Measurements from ENCODE around the gene TMTC2.

The TMTC2 gene

DNA sequence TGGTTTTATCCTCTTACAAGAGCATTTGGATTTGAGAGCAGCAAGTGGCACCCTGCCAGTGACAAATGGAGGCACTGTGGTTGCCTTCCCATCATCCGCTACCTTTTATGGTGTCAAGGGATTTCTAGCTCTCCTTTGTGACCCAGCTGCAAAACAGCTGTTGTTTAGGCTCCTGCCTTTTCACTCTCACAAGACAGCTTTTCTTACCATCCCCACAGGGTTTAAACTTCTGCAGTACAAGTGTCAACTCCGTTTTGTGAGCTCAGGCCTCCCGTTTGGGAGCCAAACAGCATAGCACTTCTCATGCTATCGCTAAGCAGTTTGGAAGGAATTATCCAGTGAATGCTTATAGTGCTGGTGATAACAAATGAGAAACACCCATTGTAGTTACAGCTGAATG, 331.4 kb downstream of the TMTC2 start:
- no peak for DNase-seq

DNA sequence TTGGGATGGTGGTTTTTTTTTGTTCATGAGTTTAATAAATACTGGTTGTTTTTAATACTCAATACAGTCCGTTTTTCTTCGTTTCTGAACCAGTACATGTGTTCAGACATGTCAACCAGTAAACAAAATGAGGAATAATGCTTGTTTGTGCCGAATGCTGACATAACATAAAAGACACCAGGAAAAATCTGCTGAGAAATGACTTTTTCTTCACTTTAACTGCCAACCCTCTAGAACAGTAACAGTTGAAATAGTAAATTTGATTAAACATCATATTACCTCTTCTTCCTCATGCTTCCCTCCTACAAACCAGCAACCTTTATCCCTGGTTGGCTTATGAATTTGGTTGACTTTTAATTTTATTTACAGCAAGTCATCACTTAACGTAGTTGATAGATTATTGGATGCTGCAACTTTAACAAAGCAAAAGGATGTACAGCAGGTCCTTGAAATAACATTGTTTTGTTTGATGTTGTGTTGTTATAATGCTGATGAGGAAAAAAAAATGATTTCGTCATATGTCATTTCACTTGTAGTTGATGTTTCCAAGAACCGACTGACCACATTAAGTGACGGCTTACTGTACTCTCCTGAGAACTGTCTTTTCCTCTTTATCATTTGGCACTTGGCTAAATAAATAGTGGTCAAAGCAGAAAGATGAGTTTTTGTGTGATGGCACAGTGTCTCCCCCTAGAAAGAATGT, 340.5 kb downstream of the TMTC2 start:
- DNase-seq: no peak

DNA sequence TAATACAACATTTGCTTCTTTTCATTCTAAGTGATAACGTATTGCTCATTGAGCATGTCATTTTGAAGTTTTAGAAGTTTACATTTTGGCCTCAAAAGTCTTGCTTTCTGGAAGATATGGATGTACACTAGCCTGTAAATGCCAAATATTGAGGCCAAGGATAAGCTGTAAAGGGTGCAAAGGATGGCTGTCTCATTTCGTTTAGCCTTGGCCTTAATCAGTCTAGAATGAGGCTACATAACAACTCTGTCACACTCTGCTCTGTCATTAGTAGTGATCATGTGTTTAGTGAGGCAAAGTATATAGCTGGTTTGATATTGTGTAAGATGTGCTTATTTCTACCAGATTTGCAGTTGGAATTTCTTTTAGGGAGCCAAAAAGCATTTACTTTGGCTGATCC, 344.5 kb downstream of the TMTC2 start:
- no peak for DNase-seq

DNA sequence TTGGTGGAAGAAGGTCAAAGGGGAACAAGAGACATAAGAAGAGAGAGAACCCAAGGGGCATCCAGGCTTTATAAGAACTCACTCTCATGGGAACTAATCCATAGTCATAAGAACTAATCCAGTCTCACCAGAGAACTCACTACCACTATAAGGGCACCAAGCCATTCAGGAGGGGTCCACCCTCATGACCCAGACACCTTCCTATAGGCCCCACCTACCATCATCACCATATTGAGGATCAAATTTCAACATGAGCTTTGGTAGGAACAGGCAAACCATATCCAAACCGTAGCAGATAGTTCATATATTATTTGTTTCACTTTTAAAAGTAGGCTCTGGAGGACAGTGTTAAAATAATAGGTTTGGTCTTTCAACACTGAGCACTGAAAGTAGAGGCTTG, 350.1 kb downstream of the TMTC2 start:
- DNase-seq: no peak

DNA sequence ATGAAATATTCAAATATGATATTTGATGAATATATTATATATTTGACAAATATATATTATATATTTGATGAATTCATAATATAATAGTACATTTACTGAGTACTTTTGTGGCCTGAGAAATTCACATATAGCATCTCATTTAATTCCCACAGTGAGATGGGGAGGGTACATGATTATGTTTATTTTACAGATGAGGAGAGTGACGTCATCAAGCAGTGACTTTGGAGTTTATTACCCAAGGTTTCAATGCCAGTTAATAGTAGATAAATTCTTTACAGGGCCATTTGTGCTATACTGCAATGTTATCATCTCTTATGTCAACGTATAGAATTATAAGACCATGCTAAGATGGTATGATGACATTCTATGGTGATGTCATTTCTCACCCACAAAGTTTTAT, 352.7 kb downstream of the TMTC2 start:
- DNase-seq: no peak

DNA sequence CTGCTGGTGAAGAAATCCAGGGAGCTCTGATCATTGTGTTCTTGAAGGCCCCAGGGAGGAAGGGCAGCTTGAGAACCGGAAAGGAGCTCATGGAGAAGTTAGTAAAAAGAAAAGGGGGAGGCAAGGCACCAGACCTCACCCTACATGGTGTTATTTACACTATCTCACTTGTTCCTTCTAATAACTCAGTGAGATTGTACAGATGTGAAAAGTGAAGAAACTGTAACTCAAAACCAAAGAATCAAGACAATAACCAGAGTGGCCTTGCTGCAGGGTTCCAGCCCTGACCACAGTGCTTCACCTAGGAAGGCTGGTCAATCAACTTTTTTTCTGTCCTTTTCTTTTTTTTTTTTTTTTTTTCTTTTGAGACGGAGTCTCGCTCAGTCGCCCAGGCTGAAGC, 353.6 kb downstream of the TMTC2 start:
- DNase-seq: no peak

DNA sequence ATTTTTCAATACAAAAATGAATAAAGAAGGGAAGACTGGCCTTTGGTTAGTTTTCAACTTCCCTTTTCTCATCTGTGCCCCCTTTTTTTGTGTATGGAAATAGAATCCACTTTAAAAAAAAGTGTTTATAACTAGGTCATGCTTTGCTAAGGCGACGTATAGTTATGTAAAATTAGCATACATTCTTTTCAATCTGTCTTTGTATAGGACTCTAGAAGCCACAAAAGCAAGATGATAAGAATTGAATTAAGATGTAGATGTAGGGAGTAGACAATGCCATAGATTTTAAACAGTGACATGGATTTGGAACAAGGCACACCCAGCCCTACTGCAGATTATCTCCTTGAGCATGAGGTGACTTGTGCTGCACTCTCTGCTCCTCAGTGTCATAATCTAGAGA, 354.3 kb downstream of the TMTC2 start:
- no peak for DNase-seq

DNA sequence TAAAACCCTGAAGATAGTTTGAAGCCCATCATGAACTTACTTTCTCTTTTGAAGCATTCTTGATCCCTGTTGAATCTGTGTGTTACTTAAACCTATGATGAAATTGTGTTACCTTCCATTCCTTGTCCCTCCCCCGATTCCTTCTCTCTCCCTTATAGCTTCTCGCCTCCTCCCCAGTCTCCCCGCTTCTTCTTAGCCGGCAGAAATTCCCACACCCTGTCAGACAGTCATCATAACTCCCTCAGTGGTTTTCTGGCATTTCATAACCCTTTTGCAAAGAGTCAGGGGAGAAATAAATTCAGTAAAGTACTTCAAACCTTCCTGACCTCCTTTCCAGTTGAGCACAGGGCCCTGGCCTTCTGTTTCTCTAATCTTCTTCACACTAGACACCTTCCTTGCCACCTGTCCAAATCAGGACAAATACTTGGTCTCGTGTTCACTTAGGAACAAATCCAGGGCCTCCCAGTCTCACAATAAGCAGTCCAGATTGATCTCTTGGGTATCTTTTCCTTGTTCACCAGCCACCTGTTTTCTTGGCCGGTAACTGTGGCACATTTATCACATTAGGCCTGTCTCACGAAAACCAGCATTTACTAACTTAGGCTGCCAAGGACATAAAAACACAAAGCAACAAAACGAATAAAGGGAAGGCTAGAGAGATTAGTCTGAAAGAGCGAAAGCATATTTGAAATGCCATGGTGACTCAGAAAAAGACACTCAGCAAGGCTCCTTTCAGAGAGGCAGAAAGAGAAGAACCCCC, 355.9 kb downstream of the TMTC2 start:
- DNase-seq: no peak

DNA sequence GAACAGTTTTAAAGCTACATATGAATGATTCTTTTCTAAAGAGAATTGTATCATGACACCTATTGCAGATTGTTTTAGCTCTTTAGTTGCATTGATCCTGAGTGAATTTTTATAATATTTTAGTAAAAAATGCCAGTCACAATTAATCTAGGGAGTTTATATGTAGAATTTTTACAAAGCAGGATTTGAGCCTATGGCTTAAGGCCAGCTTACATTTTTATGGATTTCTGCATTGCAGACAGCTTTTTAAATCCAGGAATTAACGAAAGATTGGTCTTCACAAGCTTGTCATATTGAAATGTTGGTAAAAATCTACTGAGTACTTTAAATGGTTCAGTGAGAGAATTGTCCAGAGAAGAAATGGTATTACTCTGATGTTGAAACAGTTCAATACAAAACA, 358.0 kb downstream of the TMTC2 start:
- no peak for DNase-seq

DNA sequence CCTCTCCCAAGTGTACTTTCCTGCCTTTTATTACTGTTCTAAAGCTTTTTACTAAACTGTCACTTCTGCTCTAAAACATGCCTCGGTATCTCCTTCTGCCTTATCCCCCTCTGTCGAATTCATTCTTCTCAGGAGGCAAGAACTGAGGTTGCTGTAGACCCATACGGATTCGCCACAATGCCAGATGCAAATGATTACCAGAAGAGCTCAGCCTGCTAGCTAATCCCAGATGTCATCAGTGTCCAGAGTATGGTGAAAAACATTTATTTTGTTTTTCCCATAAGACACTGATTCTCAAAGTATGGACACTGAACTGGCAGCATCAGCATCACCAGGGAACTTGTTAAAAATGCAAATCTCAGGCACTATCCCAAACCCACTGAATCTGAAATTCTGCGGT, 359.3 kb downstream of the TMTC2 start:
- no peak for DNase-seq

DNA sequence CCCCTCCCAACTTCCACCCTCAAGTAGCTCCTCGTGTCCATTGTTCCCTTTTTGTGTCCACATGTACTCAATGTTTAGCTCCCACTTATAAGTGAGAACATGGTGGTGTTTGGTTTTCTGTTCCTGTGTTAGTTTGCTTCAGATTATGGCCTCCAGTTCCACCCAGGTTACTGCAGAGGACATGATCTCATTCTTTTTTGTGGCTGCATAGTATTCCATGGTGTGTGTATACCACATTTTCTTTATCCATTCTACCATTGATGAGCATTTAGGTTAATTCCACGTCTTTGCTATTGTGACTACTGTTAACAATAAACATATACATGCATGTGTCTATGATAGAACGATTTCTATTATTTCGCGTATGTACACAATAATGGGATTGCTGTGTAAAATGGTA, 362.6 kb downstream of the TMTC2 start:
- no peak for DNase-seq

DNA sequence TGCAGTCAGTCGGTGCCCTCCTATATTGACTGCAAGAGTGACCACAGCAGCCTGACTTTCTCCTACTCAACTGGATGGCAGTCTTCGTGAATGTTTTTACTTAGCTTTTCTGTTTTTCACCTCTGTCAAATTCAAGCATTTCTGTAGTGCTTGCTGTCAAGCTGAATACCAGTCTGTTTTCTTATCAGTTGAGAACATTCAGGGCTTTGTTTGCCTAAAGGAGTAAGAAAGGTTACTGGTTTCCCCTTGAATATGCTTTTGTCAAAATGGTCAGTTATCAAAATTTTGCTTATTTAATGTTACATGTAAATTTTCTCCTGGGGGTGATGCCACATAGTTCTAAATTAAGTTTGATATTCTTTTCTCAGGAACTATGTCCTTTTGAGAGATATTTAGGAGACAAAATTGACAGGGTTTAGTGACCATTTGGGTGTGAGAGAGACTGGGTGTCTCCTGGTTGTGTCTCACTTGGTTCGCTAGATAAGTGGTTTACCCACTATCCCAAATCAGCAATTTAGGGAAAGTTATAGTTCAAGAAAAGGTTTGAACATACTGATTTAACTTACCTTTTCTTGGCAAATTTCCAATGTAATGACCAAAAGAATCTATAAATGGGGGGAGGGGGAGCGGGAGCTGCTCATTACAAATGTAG, 366.3 kb downstream of the TMTC2 start:
- no peak for DNase-seq

DNA sequence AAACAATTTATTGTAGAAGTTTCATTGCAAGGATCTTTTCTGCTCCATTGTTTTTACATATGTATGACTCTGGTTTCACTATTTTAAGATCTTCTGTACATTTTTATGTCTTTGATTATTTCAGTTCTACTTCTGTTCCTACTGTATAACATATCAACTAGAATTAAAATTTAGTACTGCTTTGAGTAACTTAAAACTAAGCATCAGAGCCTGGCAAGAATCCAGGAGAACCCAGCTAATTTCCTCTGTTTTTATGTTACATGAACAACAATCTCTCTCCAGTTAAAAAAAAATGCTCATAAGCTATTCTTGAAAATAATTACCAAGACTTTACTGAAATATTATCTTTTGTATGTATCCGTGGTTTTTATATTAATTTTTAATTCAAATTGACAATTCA, 370.7 kb downstream of the TMTC2 start:
- no peak for DNase-seq

DNA sequence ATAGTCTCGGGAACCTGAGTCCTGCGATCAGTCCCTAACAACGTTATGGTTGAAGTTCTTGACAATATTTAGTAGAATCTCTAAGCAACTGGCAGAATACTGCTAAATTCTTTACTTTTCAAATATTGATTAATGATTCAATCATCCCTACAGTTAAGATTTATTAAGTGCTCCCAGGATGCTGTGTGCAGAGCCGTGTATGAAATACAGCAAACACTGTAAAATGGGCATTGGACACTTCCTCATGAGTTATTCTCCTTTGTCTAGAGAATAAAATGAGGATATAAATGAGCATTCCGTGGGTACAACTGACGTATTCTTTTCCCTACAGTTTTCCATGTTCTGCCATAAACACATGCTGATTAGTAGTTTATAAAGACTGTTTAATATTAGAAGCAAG, 372.4 kb downstream of the TMTC2 start:
- DNase-seq: no peak

DNA sequence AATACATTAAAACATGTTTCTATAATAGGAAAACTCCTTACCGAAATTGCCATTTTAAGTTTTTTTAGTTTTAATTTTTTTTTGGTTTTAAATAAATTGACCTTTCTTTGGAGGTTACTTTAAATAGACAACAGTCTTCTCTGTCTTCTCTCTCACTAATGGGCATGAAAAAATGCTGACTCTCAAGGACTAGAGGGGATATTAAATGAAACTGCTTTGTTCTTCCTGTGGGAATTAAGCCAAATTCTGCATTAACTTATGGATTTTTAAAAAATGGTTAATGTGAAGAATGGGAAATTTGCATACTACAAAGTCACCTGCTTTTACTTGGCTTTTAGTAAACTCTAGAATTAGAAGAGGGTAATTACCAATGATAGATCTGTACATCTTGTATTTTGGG, 378.9 kb downstream of the TMTC2 start:
- no peak for DNase-seq

DNA sequence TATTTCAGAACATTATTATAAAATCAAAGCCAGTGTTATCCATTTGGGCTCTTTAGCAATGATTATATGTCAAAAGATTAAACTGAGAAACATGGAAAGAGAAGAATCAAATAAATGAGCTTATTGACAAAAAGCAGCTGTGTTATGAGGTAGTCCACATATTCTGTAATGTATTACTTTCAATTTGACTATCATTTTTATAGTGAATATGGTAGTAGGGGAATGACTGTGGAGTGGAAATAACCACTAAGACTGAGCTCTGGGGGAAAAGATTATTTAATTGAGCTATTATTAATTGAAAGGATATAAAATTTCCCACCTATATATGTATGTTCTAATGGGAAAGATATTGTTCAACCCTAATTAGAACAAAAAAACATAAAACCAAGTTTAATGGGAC, 381.3 kb downstream of the TMTC2 start:
- DNase-seq: no peak

DNA sequence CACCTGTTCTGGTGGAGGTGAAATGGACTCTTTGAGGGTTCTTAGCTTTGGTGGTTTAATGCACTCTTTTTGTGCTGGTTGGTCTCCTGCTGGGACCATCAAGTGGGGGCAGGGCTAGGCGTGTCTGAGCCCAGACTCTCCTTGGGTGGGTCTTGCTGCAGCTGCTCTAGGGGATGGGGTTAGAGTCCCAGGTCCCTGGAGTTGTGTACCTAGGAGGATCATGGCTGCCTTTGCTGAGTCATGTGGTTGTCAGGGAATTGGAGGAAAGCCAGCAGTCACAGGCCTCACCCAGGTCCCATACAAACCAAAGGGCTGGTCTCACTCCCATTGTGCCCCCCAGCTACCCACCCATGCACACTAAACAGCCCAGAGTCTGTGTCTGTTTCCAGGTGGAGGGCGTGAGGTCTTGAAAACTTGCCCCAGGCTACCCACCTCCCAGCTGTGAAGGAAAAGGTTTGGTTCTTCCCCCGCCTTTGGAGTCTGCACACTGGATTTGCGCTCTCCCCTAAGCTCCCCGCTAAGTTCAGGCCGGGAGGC, 387.7 kb downstream of the TMTC2 start:
- no peak for DNase-seq

DNA sequence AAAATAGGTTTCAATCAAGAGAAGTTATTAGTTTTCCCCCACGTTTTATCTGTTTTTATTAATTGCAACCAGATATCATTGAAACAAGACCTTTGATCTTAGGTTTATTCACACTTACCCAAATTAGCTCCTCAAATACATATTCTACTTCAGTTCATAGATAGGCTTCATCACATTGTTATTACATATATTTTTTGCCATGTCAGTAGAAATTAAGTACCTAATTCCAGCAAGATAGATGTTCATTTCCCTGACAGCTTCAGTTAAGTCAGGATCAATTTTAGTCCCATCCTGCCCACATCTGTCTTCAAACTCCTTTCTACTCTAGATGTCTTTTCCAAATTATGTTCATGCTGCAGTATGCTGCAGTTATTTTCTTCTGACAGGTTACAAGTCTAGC, 388.8 kb downstream of the TMTC2 start:
- DNase-seq: no peak

DNA sequence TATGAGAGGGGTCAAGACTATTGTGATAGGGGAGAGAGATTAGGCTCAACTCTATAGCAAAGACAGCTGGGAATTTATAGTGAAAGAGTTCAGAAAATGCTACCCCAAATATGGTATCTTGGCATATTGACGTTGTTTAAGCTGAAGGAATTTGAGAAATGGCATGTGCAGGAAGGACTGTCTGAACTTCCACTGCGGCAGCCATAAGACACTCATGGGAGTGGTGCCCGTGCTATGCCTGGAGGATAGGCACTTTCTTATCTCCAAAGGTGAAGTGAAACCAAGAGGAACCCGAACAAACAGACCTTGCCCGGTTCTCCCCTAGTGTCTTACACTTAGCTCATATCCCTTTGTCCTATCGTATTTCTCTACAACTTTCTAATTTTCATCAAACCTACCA, 390.3 kb downstream of the TMTC2 start:
- no peak for DNase-seq

DNA sequence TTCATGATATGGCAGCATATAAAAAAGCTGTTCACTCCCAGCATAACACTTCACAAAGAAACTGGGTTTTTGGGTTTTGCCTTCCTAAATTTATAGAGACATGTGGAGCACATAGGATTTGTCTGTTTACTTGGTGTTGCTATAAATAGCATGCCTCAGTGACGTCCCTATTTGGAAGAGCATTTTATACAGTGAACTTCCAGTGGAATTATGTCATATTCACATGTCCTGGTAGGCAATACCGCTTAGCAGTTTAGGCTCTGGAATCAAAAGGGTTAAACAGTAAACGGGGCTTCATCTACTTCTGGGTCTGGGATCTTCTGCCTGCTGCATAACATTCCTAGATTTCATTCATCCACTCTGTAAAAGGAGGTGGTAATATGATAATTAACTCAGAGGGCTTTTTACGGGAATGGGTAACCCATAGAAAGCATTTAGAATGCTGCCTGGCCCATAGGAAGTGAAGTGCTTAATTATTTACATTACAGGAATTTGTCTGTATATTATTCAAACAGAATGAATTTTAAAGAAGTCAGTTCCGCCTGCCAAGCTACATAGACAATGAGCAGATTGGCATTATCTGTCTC, 396.1 kb downstream of the TMTC2 start:
- DNase-seq: no peak

DNA sequence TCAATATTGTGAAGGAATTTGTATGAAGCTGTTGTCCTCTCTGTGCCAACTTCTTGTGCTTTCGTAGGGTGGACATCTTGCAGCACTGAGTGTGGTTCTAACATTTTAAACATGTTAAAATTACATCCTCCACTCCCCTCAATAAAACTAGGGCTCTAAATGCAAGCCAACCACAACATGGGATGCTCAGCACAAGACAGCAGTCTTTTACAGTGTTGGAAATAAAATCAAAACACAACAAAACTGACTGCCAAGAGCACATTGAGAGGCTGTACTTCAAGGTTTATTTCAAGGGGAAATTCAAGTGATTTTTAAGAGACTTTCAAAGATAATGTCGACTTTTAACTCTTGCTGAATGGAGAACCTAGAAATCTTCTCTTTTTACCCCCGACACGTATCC, 396.9 kb downstream of the TMTC2 start:
- no peak for DNase-seq

DNA sequence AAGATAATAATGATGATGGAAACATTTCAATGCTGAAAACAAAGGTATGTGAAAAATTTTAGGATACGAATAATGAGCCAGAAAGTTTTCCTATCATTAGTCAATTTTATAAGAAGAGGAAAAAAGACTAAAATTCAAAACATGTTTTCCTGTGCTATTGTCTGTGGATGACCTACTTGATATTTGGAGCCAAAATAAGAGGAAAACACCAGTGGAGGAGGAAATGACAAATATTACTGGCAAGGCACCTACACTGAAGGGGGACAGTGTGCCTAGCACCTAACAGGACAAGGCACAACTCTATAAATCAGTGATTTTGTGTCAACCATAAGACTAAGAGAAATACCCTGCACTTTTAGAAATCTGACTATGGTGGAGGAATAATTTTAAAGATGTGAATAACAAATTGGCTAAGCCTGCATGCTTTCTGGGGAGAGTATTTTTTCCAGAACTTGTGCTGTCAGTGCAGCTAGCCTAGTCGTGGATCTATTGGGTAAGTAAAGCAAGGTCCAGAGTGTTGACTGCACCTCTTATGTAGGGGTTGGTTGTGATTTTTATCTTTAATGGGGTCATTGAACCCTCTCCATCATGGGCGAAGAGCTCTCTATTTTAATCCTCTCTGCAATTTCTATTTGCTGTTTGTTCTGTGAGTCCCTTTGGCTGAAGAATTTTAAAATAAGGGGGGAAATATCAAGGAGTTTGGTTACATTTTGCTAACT, 398.0 kb downstream of the TMTC2 start:
- DNase-seq: no peak

DNA sequence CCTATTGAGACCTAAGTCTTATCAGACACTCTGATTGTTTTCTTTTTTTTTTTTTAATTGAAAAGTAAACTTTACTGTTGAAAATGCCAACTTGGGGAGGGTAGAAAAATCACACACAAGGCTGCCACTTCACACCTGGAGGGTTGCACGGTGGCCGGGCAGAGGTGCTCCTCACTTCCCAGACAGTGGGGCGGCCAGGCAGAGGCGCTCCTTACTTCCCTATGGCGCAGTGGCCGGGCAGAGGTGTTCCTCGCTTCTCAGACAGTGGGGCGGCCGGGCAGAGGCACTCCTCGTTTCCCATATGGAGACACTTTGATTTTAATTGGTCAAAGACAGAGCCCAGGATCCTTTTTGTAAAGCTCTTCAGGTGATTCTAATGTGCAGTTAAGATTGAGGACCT, 399.3 kb downstream of the TMTC2 start:
- no peak for DNase-seq
